ENCODE data around the gene HDAC11.
A peak's percentile ranks its signal among the peaks of the same experiment; 100 is the strongest.

HDAC11 gene

DNA sequence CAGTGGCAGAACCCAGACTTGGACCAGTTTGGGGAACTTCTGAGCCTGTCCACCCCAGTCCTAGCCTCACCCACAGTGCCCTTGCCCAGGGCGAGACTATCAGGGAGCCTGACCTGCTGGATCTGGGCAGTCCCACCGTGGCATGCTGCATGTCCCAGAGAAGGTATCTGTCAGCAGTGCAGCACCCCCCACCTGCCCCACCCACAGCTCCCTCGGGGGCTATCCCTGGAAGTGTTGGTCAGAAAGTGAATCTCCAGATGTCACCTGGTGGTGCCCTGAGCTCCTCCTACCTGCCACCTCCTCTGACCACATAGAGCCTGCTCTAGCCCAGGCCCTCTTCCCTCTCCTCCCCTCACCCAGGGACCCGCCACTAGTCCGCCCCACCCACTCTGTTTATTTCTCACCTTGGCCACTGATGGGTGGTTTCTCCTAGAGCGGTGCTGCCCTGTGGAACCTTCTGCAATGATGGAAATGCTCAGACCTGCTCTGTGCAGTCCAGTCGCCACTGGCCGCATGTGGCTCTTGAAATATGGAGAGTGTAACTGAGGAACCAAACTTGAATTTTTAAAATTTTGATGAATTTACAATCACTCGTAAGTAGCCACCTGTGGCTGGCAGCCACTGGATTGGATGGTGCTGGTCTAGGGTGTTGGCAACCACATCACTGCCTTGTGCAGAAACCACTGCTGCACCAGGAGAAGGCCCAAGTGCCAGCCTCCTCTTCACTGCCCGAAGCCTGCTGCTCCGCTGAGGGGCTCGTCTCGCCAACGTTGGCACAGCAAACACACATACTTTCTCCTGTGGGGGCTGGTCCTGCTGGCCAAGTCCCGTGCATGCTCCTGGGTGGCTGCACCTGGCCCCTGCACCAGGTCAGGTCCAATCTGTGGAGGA lies 13.1 kb downstream of the HDAC11 start:
- TF ChIP-seq, protein P1, sequence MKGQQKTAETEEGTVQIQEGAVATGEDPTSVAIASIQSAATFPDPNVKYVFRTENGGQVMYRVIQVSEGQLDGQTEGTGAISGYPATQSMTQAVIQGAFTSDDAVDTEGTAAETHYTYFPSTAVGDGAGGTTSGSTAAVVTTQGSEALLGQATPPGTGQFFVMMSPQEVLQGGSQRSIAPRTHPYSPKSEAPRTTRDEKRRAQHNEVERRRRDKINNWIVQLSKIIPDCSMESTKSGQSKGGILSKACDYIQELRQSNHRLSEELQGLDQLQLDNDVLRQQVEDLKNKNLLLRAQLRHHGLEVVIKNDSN (IDR thresholded peaks at IDR 0.05), result no peak
- TF ChIP-seq TAF1 (IDR thresholded peaks at IDR 0.05; ENCODE audit: low read depth) (no peak), ZBTB7A (IDR thresholded peaks at IDR 0.05; ENCODE audit: low read depth) (no peak), TCF12 (IDR thresholded peaks at IDR 0.05; ENCODE audit: low read depth) (no peak), NFIC (IDR thresholded peaks at IDR 0.05) (no peak), CEBPB (IDR thresholded peaks at IDR 0.05) (no peak), CREB1 (IDR thresholded peaks at IDR 0.05; ENCODE audit: low read depth) (no peak), RAD21 (IDR thresholded peaks at IDR 0.05; ENCODE audit: low read depth) (no peak)

DNA sequence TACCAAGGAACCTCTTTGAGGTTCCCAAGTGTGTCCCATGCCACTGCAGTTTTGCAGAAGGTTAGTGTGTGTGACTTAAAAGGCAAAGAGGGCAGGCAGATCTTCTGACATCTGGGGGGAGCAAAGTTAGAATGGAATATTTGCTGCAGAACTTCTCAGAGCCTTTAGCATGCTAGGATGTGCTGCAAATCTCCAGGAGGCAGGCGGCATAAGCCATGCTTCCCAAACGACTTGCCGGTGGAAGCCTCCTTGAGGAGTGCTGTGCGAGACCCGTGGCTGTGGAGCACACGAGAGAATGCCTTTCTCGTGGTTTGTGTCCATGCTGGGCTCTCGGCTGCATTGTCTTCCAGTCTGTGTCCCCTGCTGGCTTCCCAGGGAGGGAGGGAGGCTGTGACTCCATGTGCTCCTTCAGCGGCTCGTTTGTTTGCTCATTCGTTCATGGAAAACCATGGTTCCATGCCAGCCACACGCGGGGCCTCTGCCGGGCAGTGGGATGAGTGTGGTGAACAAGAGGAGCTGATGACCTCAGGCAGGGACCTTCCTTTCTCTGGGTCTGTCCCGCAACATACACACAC lies 13.8 kb downstream of the HDAC11 start:
- TF ChIP-seq, protein P2, sequence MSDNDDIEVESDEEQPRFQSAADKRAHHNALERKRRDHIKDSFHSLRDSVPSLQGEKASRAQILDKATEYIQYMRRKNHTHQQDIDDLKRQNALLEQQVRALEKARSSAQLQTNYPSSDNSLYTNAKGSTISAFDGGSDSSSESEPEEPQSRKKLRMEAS (IDR thresholded peaks at IDR 0.05), result no peak
- no peak for TF ChIP-seq CEBPB (IDR thresholded peaks at IDR 0.05)

DNA sequence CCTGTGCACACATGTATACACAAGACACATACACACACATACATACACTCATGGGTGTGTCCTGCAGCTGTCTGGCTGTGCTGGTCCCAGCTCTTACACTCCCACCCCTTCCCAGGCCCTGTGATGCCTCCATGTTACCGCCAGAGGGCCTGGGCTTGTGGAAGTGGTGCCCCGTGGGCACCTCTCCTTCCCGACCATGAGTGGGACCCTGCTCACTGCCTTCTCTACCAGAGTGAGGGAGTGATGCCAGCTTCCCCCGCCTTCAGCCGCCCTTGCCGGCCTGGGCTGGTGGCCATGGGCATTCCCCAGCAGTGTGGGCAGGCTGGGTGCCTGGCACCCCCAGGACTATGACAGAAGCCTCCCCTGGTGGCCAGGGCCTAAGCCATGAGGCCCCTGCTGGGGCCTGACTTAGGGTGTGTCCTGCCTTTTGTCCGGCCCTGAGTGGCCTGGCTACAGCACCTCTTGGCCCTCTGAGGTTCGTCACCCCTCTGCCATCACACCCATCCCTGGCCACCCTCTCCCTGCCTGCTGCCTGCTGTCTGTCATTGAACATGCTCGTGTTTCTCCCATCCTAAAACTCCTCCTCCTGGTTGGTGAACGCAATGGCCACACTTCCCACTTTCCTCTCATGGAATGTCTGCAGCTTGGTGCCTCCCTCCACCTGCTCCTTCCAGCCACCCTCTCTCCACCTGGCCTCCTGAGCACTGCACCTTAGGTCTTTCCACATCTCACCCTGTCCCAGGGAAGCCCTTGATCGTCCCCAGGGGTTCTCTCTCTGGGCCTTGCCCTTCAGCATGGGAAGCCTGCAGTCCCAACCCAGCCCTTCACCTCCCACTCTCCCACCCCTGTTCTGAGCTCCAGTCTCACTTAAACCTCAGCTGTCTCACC lies 14.6 kb downstream of the HDAC11 start:
- TF ChIP-seq, protein P3, sequence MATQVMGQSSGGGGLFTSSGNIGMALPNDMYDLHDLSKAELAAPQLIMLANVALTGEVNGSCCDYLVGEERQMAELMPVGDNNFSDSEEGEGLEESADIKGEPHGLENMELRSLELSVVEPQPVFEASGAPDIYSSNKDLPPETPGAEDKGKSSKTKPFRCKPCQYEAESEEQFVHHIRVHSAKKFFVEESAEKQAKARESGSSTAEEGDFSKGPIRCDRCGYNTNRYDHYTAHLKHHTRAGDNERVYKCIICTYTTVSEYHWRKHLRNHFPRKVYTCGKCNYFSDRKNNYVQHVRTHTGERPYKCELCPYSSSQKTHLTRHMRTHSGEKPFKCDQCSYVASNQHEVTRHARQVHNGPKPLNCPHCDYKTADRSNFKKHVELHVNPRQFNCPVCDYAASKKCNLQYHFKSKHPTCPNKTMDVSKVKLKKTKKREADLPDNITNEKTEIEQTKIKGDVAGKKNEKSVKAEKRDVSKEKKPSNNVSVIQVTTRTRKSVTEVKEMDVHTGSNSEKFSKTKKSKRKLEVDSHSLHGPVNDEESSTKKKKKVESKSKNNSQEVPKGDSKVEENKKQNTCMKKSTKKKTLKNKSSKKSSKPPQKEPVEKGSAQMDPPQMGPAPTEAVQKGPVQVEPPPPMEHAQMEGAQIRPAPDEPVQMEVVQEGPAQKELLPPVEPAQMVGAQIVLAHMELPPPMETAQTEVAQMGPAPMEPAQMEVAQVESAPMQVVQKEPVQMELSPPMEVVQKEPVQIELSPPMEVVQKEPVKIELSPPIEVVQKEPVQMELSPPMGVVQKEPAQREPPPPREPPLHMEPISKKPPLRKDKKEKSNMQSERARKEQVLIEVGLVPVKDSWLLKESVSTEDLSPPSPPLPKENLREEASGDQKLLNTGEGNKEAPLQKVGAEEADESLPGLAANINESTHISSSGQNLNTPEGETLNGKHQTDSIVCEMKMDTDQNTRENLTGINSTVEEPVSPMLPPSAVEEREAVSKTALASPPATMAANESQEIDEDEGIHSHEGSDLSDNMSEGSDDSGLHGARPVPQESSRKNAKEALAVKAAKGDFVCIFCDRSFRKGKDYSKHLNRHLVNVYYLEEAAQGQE (IDR thresholded peaks at IDR 0.05; ENCODE audit: low read depth), result no peak
- TF ChIP-seq YY1 (IDR thresholded peaks at IDR 0.05; ENCODE audit: low read depth) (no peak), CEBPB (IDR thresholded peaks at IDR 0.05) (no peak), NFIC (IDR thresholded peaks at IDR 0.05) (no peak), EP300 (IDR thresholded peaks at IDR 0.05; ENCODE audit: borderline replicate concordance) (no peak)

DNA sequence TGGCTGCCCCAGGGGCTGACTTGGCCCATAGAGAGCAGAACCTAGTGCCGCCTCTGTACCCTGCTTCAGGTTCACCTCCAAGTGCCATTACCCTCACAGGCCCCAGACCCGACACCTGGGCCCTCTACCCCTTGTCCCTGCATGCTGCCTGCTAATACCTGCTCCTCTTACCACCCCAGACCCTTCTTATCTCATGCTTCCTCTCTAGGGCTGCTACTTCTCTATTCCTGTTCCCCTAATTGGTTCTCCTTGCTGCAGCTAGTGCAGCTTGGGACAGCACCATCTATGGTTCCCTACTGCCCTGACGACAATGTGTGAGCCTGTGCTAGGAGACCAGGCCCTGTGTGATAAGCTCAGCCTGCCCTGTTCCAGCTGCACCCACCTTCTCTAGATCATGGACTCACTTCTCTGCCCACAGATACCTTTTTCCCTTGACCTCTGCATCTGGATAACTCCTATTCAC lies 15.3 kb downstream of the HDAC11 start:
- TF ChIP-seq, protein P3 (IDR thresholded peaks at IDR 0.05; ENCODE audit: low read depth), result no peak
- TF ChIP-seq EP300 (IDR thresholded peaks at IDR 0.05; ENCODE audit: borderline replicate concordance) (no peak), EGR1 (IDR thresholded peaks at IDR 0.05) (no peak), TAF1 (IDR thresholded peaks at IDR 0.05; ENCODE audit: low read depth) (no peak), FOXM1 (IDR thresholded peaks at IDR 0.05; ENCODE audit: borderline replicate concordance, low read depth) (no peak), TCF12 (IDR thresholded peaks at IDR 0.05; ENCODE audit: low read depth) (no peak), CREB1 (IDR thresholded peaks at IDR 0.05; ENCODE audit: low read depth) (no peak), RAD21 (IDR thresholded peaks at IDR 0.05; ENCODE audit: low read depth) (no peak), YY1 (IDR thresholded peaks at IDR 0.05; ENCODE audit: low read depth) (no peak), CEBPB (IDR thresholded peaks at IDR 0.05) (no peak), NFIC (IDR thresholded peaks at IDR 0.05) (no peak), TEAD4 (IDR thresholded peaks at IDR 0.05) (no peak), ZBTB7A (IDR thresholded peaks at IDR 0.05; ENCODE audit: low read depth) (no peak)
- TF ChIP-seq, protein P2 (IDR thresholded peaks at IDR 0.05), result no peak
- TF ChIP-seq, protein P1 (IDR thresholded peaks at IDR 0.05), result no peak

DNA sequence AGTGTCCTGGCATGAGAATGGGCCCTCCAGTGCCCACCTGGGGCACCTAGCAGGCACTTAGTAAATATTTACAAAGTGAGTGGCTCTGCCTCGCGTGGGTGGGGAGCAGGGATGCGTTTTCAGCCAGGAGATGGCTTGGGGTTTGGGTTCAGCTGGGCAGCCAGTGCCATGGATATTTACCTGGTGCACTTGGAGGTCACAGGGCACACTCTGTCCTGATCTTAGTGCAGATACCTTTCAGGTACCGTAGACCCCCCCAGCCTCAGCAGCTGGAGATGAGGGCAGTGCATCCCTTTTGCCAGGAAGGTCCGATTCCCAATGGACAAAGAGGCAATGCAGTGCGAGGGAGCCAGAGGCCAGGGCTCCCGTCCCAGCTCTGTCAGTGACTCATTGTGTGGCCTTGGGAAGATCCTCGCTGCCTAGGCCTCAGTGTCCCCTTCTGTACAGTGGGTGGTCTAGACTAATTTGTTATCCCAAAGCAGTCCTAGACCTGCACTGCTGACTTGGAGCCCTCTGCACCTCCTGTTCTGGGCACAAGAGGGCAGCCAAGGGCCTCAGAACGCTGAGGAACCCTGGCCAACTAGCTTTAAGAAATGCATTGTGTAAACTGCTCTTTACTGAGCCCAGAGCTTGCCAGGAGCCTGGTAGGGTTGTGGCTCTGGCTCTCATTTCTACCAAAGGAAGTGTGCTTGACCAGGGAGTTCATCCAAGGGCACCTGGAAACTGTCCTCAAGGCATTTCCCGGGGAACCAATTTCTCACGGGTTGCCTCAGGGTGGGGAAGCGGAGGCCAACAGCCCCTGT lies 16.0 kb downstream of the HDAC11 start:
- no peak for TF ChIP-seq ZBTB7A (IDR thresholded peaks at IDR 0.05; ENCODE audit: low read depth)
- TF ChIP-seq RAD21 (IDR thresholded peaks at IDR 0.05; ENCODE audit: low read depth), result peak; percentile 98
- TF ChIP-seq CEBPB (IDR thresholded peaks at IDR 0.05), result peak; percentile 54; the same call in 1 of the 2 replicates
- no peak for TF ChIP-seq FOXM1 (IDR thresholded peaks at IDR 0.05; ENCODE audit: borderline replicate concordance, low read depth)
